ENCODE data around the gene AQP10. TPM values are rescaled to one million over a fixed set of nuclear protein-coding genes. Genes with fewer than 3 reads are reported as not detected.
"Not testable (repeated sequence)": the region's sequence is repeated elsewhere in the genome, so short reads cannot be mapped to it uniquely, and the experiment has no call there.

The AQP10 gene
- polyA plus RNA-seq, 4 donors, result 0.16 to 0.22 TPM; not detected in 2

GRCh38 chr1:154323493-154323892 lies 2.6 kb downstream of the AQP10 start:
- DNase-seq (ENCODE audit: low read depth in 4 of 4, low spot score in 2 of 4), result no peak

GRCh38 chr1:154324241-154324640 lies 3.3 kb downstream of the AQP10 start:
- no peak for DNase-seq (ENCODE audit: low read depth in 4 of 4, low spot score in 2 of 4)

GRCh38 chr1:154324669-154325582 lies 4.0 kb downstream of the AQP10 start, which contains the start of gene ATP8B2:
Gene ATP8B2, plus strand, starts transcription at chr1:154325525. Its CDS starts 2,617 bp downstream, at chr1:154328142.
- DNase-seq (ENCODE audit: low read depth in 4 of 4, low spot score in 2 of 4), result peak; percentile 73 to 79 (median 76)

GRCh38 chr1:154325583-154326545 lies 5.0 kb downstream of the AQP10 start:
- peak in 2 of 4 donors; percentile 43 to 48 for DNase-seq (ENCODE audit: low read depth in 4 of 4, low spot score in 2 of 4)

GRCh38 chr1:154326546-154327465 lies 5.9 kb downstream of the AQP10 start:
- no peak for DNase-seq (ENCODE audit: low read depth in 4 of 4, low spot score in 2 of 4)

- no peak for DNase-seq (ENCODE audit: low read depth in 4 of 4, low spot score in 2 of 4)
Observed at GRCh38 chr1:154327466-154328317, 6.8 kb downstream of the AQP10 start.

GRCh38 chr1:154328318-154329151 lies 7.6 kb downstream of the AQP10 start:
- DNase-seq (ENCODE audit: low read depth in 4 of 4, low spot score in 2 of 4), result no peak

- DNase-seq (ENCODE audit: low read depth in 4 of 4, low spot score in 2 of 4), result no peak
Observed at GRCh38 chr1:154329152-154329521, 8.2 kb downstream of the AQP10 start.

GRCh38 chr1:154329551-154330131 lies 8.7 kb downstream of the AQP10 start:
- no peak for DNase-seq (ENCODE audit: low read depth in 4 of 4, low spot score in 2 of 4)

GRCh38 chr1:154330669-154331068 lies 9.8 kb downstream of the AQP10 start:
- no peak for DNase-seq (ENCODE audit: low read depth in 4 of 4, low spot score in 2 of 4)

GRCh38 chr1:154334079-154335024 lies 13.5 kb downstream of the AQP10 start:
- no peak for DNase-seq (ENCODE audit: low read depth in 4 of 4, low spot score in 2 of 4)

GRCh38 chr1:154335025-154335714 lies 14.3 kb downstream of the AQP10 start:
- DNase-seq (ENCODE audit: low read depth in 4 of 4, low spot score in 2 of 4), result no peak

- DNase-seq (ENCODE audit: low read depth in 4 of 4, low spot score in 2 of 4), result no peak
Observed at GRCh38 chr1:154337253-154337894, 16.5 kb downstream of the AQP10 start.

- DNase-seq (ENCODE audit: low read depth in 4 of 4, low spot score in 2 of 4), result no peak
Observed at GRCh38 chr1:154338875-154339274, 18.0 kb downstream of the AQP10 start.

- not testable (repeated sequence) for DNase-seq (ENCODE audit: low read depth in 4 of 4, low spot score in 2 of 4)
Observed at GRCh38 chr1:154341366-154341765, 20.5 kb downstream of the AQP10 start.

- DNase-seq (ENCODE audit: low read depth in 4 of 4, low spot score in 2 of 4), result no peak
Observed at GRCh38 chr1:154342132-154342531, 21.2 kb downstream of the AQP10 start.
